Activated CD4-positive, alpha-beta T cell treated with anti-CD3 and anti-CD28 coated beads, Interleukin-2, Interleukin-4, amounts not matched to agents 100 ng/mL and 50 ng/mL, durations not matched to agents 16 hours and 8 hours (primary cell): ENCODE measurements around the gene PSMB1.
"Not testable (repeated sequence)": the region's sequence is repeated elsewhere in the genome, so short reads cannot be mapped to it uniquely, and the experiment has no call there.

ENCODE experiments used
- DNase-seq: peaks from one replicate; pipeline ENCODE4 v3.0.0-alpha.2; 2020; ENCODE audit warnings: low spot score

PSMB1 gene

DNA sequence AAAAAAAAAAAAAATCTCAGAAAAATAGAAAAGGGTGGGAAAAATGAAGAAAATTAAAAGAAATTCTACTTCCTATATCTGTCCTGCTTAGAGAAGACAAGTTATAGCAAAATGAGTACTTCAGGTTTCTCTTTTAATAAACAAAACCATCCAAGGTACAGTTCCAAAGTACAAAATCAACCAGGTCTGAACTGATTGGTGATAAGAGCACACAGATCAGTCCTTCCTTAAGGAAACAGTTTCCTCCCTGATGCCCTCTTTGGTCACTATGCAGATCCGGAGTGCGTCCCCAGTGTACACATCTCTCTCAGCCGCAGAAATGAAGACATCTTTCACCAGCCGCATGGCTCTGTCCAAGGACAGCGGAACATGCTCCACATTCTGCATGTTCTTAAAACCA lies 18.1 kb downstream of the PSMB1 start:
- no peak for DNase-seq

DNA sequence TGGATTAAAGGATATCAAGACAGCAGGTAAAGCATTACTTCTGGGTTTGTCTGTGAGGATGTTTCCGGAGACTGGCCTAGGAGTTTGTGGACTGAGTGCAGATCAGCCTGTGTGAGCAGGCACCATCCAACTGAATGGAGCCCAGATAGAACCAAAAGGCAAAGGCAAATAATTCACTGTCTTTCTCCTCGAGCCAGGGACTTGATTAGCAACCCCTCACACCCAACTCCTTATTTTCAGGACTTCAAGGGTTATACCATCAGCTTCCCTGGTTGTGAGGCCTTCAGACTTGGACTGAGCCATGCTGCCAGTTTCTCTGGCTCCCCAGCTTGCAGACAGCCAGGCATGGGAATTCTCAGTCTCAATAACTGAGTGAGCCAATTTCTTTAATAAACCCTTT lies 19.3 kb downstream of the PSMB1 start:
- no peak for DNase-seq

DNA sequence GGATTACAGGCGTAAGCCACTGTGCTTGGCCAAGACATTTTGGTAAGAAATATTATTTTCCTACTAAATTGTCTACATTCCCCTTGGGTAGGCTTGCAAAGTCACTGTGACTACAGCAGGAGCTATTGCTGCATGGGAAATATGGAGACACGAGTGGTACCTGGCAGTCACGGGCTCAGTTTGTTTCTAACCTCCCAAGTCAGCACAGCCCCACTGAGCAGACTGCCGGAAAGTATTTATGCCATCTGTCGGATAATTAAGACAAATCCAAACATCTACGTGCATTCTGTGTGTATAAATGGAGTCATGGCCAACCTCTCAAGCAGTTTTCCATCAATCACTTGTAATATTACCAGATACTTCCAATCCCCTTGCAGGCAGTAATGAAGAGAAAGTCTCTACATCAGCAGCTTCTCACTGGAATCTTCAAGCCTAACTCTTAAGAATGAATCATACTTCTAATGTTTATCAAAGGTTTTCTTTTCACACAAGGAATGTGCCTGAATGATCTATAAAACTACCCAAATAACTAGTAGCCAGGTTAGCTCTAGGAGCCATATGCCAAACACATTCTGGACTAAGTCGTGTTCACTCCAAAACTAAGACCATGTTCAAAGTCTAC lies 20.1 kb downstream of the PSMB1 start:
- no peak for DNase-seq

DNA sequence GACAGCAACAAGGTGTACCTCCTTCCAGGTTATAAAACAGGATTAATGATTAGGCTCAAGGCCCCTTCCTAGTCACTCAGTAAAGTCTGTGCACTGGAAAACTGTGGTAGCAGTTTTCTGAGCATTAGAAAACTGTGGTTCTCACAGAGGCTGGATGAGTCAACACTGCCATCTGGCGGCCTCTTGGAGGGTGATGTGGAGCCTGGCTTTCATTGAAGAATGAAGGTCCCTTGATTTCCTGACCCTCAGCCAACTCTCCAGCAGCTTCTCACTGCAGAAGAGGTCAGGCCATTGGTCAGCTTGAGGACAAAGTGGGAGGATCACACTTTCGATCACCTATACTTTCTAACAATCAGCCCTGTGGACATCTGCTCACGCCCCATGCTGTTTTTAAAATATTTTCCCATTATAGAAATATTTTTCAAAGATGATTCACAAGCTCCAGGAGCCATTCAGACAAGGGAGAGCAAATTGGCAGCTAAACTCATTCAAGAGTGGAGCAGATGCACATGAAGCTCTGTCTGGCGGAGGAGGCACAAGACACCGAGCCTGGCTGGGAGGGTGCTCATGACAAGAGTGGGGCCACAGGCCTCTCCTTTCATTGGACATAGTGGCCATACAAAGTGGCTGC lies 23.2 kb downstream of the PSMB1 start:
- DNase-seq: peak; percentile 64

DNA sequence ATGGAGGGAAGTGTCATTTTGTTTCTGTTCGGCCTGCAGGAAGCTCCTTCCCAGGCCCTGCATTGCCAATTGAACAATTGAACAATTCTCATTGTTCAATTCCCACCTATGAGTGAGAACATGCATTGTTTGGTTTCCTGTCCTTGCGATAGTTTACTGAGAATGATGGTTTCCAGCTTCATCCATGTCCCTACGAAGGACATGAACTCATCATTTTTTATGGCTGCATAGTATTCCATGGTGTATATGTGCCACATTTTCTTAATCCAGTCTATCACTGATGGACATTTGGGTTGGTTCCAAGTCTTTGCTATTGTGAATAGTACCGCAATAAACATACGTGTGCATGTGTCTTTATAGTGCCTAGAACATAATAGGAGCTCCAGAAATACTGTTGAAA lies 25.1 kb downstream of the PSMB1 start:
- not testable (repeated sequence) for DNase-seq

DNA sequence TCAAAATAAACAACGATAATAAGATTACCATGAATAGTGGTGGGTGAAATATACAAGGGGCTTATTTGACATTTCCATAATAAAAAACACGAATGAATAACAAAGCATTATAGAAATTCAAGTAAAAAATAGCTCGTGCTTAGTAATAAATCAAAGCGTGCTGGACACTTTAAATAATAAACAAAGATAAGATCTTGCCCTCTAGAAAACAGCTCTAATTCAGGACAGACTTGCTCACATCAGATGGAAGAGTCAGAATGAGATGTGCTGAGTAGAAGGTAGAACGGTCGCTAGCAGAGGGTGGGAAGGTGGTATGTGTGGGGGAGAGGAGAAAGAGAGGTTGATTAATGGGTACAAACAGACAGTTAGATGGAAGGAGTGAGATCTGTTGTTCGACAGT lies 27.3 kb downstream of the PSMB1 start:
- DNase-seq: no peak

DNA sequence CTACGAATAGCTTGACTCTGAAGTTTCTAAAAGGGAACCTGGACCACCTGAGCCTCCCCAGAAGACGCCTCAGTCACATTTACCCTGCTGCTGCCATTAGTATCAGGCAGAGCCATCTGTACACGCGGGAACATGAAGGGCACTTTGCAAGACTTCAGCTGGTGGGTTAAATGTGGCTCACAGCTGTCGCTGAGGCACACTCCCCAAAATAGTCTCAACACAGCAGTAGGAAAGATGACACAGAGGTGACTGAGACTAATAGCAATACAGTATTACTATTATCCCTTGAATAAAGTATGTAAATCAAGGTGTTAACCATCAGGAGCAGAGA lies 29.0 kb downstream of the PSMB1 start:
- no peak for DNase-seq

DNA sequence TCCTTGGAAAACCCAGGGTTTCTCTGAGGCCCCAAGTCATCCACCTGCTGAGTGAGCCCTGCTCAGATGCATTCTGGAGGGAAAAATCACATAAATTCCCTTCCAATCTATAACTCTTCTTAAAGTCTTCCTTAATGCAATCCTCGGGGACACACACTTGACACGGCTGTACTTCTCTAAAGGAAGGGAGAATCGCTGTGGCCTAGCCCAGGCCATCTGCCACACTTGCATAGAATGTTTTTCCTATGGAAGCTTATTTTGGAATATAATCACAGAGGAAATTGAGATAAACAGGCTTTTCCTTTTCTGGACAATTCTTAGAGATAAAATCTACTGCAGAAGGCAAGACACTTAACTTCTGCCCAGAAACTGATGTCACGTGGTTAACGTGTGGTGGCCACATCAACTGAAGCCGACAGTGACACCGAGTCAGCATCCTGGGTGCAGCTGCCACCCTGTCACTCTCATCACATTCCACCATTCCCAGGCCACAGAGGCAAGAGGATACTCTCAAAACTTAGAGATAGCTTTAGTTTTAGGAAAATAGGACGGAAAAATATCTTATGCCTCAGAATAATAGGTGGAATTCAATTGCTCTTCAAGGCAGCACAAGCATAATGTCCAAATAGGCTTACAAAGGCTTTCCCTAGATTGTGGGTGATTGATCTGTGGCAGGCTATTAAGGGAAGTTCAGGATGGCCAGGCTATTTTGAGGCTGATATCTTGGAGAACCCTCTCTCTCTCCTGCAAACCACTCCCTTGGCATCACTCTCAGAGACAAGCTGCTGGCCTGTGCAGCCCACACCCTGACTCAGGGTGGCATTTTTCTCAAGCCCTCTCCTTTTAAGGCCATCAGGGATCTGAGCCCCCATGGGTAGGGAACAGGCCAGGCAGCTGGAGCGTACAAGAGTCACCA lies 29.6 kb downstream of the PSMB1 start:
- DNase-seq: peak; percentile 29

DNA sequence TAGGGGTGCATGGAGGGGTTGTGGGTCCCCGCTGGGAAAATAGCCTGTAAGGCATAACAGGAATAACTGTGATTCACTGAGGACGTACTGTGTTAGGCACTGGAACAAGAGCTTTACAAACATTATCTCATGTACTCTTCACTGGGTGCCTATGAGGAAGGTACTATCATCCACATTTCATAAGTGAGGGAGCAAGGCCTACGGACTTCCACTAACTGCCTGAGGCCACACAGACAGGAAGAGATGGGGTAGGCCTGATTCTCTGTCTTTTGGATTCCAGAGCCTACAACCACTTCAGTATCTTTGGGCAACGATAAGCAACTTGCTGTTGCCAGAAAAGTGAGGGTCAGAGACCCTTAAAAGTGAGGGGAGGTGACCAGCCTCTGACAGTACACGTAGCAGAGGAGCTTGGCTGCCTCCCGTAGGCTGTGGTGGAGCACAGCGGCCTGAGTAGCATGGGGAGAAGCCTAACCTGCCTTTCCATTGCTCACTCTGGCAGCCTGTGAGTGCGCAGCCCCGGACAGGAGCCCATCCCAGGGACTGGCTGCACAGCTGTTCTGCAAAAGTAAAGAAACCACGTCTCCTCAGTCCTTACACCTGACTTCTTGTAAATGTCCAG lies 30.4 kb downstream of the PSMB1 start:
- peak; percentile 3 for DNase-seq

DNA sequence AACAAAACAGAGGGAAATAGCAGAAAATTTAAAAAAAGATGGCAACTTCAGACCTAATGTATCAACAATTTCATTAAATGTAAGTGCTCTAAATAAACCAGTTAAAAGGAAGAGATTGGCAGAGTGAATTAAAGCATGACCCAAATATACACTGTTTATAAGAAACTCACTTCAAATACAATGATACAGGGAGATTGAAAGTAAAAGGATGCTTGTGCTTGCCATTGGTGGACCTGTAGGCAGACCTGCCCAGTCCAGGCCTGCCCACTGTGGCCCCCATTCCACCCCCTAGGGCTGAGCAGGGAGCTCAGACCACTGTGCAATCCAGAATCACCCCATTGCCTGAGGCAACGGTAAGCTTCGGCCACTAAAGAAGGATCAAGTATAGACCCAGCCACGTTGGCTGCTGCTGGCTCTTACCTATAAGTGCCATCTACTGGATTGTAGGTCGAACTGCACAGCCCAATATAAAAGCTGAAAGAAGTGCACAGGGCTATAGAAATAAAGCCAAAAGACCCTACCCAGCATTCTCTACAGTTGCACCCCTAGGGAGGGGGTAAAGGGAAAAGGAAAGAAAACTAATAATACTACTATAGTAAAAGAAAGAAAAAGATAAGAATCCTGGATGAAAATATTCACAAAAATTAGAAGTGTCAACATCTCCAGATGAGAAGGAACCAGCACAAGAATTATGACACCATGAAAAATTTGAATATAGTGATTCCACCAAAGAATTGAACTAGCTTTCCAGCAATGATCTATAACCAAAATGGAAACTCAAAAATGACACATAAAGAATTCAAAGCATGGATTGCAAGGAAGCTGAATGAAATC lies 36.1 kb downstream of the PSMB1 start:
- DNase-seq: peak; percentile 63

DNA sequence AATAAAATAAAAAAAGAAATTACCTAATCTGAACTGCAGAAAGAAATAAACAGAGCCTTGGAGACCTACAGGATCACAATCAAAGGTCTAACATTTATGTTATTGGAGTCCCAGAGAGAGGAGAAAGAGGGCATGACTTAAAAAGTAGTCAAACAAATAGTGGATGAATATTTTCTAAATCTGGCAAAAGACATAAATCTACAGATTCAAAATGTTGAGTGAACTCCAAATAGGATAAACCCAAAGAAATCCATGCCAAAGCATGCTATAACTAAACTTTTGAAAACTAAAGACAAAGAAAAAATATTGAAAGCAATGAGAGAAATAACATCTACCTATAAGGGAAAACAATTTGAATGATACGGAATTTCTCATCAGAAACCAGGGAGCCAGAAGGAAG lies 38.2 kb downstream of the PSMB1 start:
- DNase-seq: no peak

DNA sequence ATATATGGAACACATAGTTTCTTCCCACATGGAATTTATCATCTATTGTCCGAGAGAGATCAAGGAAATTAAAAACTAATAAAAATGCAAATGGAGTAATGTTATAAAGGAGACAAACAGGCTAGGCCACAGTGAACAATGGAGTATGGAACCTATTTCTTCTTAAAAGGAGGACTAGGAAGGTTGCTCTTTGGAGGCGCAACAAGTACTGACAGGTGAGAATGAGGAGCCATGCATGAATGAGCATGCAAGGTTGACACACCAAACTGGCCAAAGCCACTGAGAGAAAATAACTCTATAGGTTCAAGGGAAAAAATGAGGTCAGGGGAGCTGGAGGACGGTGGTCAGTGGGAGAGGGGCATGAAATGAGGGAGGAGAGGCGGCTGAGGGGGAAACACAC lies 40.9 kb downstream of the PSMB1 start:
- DNase-seq: no peak

DNA sequence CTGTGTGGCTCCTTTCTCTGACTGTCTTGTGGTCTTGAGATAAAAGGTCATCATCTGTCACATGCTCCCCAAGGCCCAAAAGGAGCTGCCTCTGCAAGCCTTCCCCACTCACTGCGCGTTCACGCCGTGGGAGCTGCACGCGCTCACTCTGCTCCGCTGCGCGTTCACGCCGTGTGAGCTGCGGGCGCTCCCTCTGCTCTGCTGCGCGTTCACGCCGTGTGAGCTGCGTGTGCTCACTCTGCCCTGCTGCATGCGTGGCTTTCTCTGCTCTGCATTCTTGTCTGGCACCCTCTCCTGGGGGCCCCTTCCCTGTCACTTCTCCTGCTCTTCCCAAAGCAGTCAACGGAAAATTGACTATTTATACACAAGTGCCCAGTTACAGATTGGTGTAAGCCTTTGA lies 42.5 kb downstream of the PSMB1 start:
- DNase-seq: no peak

DNA sequence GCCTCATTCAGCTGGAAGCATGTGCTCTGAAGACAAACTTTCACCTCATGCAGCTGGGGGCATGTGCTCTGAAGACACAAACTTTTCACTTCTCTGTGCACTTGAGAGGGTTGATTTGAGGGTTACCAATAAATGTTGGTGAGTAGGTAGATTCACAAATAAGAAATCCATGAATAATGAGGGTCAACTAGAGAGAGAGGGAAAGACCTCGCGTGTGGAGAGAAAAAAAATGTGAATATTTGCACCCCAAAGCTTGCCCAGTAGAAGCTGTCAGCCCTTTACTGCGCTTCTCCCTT lies 43.4 kb downstream of the PSMB1 start:
- no peak for DNase-seq

DNA sequence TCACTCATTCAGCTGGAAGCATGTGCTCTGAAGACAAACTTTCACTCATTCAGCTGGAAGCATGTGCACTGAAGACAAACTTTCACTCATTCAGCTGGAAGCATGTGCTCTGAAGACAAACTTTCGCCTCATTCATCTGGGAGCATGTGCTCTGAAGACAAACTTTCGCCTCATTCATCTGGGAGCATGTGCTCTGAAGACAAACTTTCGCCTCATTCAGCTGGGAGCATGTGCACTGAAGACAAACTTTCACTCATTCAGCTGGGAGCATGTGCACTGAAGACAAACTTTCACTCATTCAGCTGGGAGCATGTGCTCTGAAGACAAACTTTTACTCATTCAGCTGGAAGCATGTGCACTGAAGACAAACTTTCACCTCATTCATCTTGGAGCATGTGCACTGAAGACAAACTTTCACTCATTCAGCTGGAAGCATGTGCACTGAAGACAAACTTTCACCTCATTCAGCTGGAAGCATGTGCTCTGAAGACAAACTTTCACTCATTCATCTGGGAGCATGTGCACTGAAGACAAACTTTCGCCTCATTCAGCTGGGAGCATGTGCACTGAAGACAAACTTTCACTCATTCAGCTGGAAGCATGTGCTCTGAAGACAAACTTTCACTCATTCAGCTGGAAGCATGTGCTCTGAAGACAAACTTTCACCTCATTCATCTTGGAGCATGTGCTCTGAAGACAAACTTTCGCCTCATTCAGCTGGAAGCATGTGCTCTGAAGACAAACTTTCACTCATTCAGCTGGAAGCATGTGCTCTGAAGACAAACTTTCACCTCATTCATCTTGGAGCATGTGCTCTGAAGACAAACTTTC lies 44.0 kb downstream of the PSMB1 start:
- DNase-seq: not testable (repeated sequence)

DNA sequence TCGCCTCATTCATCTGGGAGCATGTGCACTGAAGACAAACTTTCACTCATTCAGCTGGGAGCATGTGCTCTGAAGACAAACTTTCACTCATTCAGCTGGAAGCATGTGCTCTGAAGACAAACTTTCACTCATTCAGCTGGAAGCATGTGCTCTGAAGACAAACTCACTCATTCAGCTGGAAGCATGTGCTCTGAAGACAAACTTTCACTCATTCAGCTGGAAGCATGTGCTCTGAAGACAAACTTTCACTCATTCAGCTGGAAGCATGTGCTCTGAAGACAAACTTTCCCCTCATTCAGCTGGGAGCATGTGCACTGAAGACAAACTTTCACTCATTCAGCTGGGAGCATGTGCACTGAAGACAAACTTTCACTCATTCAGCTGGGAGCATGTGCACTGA lies 44.8 kb downstream of the PSMB1 start:
- not testable (repeated sequence) for DNase-seq

DNA sequence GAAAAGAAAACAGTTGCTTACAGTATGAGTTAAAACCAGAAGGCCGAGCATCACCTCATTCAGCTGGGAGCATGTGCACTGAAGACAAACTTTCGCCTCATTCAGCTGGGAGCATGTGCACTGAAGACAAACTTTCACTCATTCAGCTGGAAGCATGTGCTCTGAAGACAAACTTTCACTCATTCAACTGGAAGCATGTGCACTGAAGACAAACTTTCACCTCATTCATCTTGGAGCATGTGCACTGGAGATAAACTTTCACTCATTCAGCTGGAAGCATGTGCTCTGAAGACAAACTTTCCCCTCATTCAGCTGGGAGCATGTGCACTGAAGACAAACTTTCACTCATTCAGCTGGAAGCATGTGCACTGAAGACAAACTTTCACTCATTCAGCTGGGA lies 45.4 kb downstream of the PSMB1 start:
- not testable (repeated sequence) for DNase-seq

DNA sequence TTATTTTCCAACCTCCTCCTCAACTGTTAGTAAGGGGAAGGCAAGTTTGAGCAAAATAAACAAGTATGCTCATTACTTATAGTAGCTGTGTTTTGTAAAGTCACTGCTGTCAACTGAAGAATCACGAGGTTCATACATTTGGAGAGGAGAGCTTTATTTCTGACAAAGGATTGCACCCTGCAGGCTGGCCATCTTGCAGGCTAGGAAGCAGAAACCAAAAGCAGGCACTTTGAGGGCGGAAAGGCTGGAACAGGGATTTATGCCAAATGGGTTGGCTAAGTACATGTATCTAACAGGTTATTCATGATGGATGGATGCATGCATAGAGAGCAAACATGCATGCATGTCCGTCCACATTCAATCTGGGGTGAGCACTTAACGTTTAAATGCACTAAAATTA lies 46.7 kb downstream of the PSMB1 start:
- DNase-seq: no peak

DNA sequence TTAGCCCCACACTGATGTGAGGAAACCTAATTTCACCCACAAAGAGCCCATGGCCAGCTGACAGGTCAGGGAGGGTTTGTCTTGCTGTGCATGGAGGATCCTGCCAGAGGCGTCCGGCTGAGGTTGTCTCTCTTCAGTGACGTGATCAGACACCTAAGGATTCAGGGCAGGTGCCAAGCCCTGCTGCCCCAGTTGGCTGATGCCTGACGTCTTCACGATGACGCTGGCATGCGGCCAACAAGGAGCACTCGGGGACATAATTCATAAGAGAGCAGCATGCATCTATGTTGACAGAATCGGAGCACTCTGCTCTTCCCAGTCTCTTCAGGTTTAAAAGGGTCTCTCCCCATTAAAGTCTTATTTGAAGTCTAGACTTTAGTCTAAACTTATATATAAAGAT lies 47.8 kb downstream of the PSMB1 start:
- no peak for DNase-seq

DNA sequence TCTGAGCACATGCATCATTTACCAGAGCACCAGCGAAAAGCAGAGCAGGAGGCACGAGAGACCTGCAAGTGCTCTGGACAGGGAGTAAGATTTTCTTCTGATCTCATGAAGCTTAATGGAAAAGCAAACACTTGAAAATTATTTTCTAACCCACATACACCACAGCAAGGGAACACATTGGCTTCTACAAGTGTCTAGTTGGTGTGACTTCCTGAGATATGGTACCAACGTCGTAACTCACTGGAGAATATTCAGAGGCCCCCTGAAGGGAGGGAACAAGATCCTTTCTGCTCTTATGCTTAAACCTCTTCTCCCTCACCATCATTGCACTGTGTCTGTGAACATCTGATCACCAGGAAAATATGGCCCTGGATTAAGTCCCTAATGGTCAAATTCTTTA lies 48.6 kb downstream of the PSMB1 start:
- DNase-seq: no peak

DNA sequence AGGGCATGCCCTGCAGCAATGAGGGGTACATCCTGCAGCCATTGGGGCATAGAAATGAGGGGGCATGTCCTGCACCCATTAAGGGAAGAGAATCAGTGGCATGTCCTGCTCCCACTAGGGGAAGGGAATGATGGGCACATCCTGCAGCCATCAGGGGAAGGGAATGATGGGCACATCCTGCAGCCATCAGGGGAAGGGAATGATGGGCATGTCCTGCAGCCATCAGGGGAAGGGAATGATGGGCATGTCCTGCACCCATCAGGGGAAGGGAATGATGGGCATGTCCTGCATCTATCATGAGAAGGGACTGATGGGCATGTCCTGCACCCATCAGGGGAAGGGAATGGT lies 49.7 kb downstream of the PSMB1 start:
- no peak for DNase-seq
